ENCODE measurements around the gene PEF1. TPM values are rescaled to one million over a fixed set of nuclear protein-coding genes. Genes with fewer than 3 reads are reported as not detected.

The PEF1 gene
- total RNA-seq, 2 donors from 2014 or later, result 57.5 to 67.8 TPM

GRCh38 chr1:31625561-31626222 is 19.0 kb downstream of the PEF1 start:
- Histone ChIP-seq H3K27me3 (no peaks in the 10 kb centered on the region), H3K4me3 (no peak overlapping the region), H3K9ac (ENCODE audit: low read depth in 2 of 2, low read length in 2 of 2) (no peak overlapping the region), H3K36me3 (no peaks in the 10 kb centered on the region), H3K27ac (no peak overlapping the region), H3K4me1 (no peaks in the 10 kb centered on the region), H3K9me3 (no peaks in the 10 kb centered on the region)
- intact Hi-C loops (cut with DNase I), result no loop called here
- TF ChIP-seq CTCF (IDR thresholded peaks at IDR 0.05), result no peak
- DNase-seq, result no peak

GRCh38 chr1:31624731-31625514 is 19.8 kb downstream of the PEF1 start:
- DNase-seq, result no peak
- Histone ChIP-seq H3K27ac (no peak overlapping the region), H3K27me3 (no peaks in the 10 kb centered on the region), H3K4me1 (no peaks in the 10 kb centered on the region), H3K4me3 (no peak overlapping the region), H3K9me3 (no peaks in the 10 kb centered on the region), H3K9ac (ENCODE audit: low read depth in 2 of 2, low read length in 2 of 2) (peak overlapping the region in 1 of 2 donors; percentile 7), H3K36me3 (no peaks in the 10 kb centered on the region)
- no peak for TF ChIP-seq CTCF (IDR thresholded peaks at IDR 0.05)
- intact Hi-C loops (cut with DNase I), result no loop called here

- no peak overlapping the region for H3K4me3 ChIP-seq
- H3K27me3 ChIP-seq, result no peaks in the 10 kb centered on the region
- no peak for TF ChIP-seq CTCF (IDR thresholded peaks at IDR 0.05)
- no peak for DNase-seq
- intact Hi-C loops (cut with DNase I), result no loop called here
- H3K9me3 ChIP-seq, result no peaks in the 10 kb centered on the region
- no peak overlapping the region for H3K27ac ChIP-seq
- H3K4me1 ChIP-seq, result no peaks in the 10 kb centered on the region
- H3K36me3 ChIP-seq, result no peaks in the 10 kb centered on the region
- H3K9ac ChIP-seq (ENCODE audit: low read depth in 2 of 2, low read length in 2 of 2), result peak overlapping the region in 1 of 2 donors; percentile 7
These were observed 20.4 kb downstream of the PEF1 start for GRCh38 chr1:31624309-31624708.

- H3K9me3 ChIP-seq, result no peaks in the 10 kb centered on the region
- no peaks in the 10 kb centered on the region for H3K27me3 ChIP-seq
- no peak for DNase-seq
- H3K4me3 ChIP-seq, result no peak overlapping the region
- no peaks in the 10 kb centered on the region for H3K36me3 ChIP-seq
- no peak for TF ChIP-seq CTCF (IDR thresholded peaks at IDR 0.05)
- no peak overlapping the region for H3K27ac ChIP-seq
- no peak overlapping the region for H3K9ac ChIP-seq (ENCODE audit: low read depth in 2 of 2, low read length in 2 of 2)
- intact Hi-C loops (cut with DNase I), result no loop called here
- no peaks in the 10 kb centered on the region for H3K4me1 ChIP-seq
These were observed 21.3 kb downstream of the PEF1 start for GRCh38 chr1:31623365-31623764.

- no peak for DNase-seq
- intact Hi-C loops (cut with DNase I), result no loop called here
- Histone ChIP-seq H3K27me3 (peaks cover 8% of the 10 kb centered on the region), H3K4me3 (no peak overlapping the region), H3K9me3 (no peaks in the 10 kb centered on the region), H3K36me3 (no peaks in the 10 kb centered on the region), H3K4me1 (peaks cover 7% of the 10 kb centered on the region), H3K27ac (no peak overlapping the region), H3K9ac (ENCODE audit: low read depth in 2 of 2, low read length in 2 of 2) (no peak overlapping the region)
- no peak for TF ChIP-seq CTCF (IDR thresholded peaks at IDR 0.05)
These were observed 22.6 kb downstream of the PEF1 start for GRCh38 chr1:31621847-31622730.
